K562 (cell line): ENCODE data around the gene PDE12. TPM values are rescaled to one million over a fixed set of nuclear protein-coding genes. Genes with fewer than 3 reads are reported as not detected.

Experiments used
- CBFB ChIP-seq: sonication (generic); formaldehyde crosslinking; IDR thresholded peaks from 2 replicates; pipeline ENCODE4 v1.4.0; 2020; ENCODE audit warnings: mild to moderate bottlenecking, missing genetic modification reagents
- CLOCK ChIP-seq: fragments of 250-450 bp; sonication (Bioruptor Pico); IDR thresholded peaks from 2 replicates; pipeline ENCODE4 v1.4.0; 2020; ENCODE audit warnings: mild to moderate bottlenecking, moderate library complexity, borderline replicate concordance
- PPARD ChIP-seq: fragments of 250-450 bp; sonication (Bioruptor Pico); IDR thresholded peaks from 2 replicates; pipeline ENCODE4 v1.8.0; 2022; ENCODE audit warnings: inconsistent platforms, mild to moderate bottlenecking, moderate library complexity
- RCOR1 ChIP-seq, 2 experiments: IDR thresholded peaks; 2 replicates each; pipeline ENCODE4 v1.6.1; 2012; ENCODE audit warnings: low read depth in 2 of 2, low read length in 2 of 2, borderline replicate concordance in 1 of 2, improper control_type of control experiment in 1 of 2
- SETDB1 ChIP-seq: IDR thresholded peaks from one replicate; pipeline ENCODE4 v1.6.1; 2012; ENCODE audit warnings: low read length, control low read depth, inconsistent platforms
- SP1 ChIP-seq: sonication (generic); formaldehyde crosslinking; IDR thresholded peaks from 2 replicates; pipeline ENCODE4 v1.8.1; 2022; ENCODE audit warnings: mild to moderate bottlenecking, missing genetic modification reagents
- TARDBP ChIP-seq: fragments of 450-650 bp; IDR thresholded peaks from 2 replicates; pipeline ENCODE4 v1.6.1; 2016
- TBL1XR1 ChIP-seq, 2 experiments: IDR thresholded peaks; 2 replicates each; pipeline ENCODE4 v1.6.1; 2012; ENCODE audit warnings: improper control_type of control experiment in 2 of 2, low read length in 2 of 2, mild to moderate bottlenecking in 1 of 2
- TCF15 ChIP-seq: fragments of 250-450 bp; sonication (Bioruptor Pico); IDR thresholded peaks from 2 replicates; pipeline ENCODE4 v1.8.0; 2022; ENCODE audit warnings: moderate library complexity, mild to moderate bottlenecking, inconsistent platforms
- TSHZ1 ChIP-seq: fragments of 250-450 bp; sonication (Bioruptor Pico); IDR thresholded peaks from 2 replicates; pipeline ENCODE4 v1.4.0; 2020; ENCODE audit warnings: mild to moderate bottlenecking, moderate library complexity
- ZNF3 ChIP-seq: fragments of 250-450 bp; sonication (Bioruptor Pico); IDR thresholded peaks from 2 replicates; pipeline ENCODE4 v1.5.0; 2021; ENCODE audit warnings: mild to moderate bottlenecking, moderate library complexity
- polyA plus RNA-seq, 8 experiments: library from polyadenylated mRNA; depleted of rRNA in 4 of 8; stranded (reverse) in 5 of 8; unstranded in 3 of 8; fragments of >200 nt; fragmentation: Nextera tagmentation in 2 of 8; fragmentation: Illumina TruSeq in 1 of 8; extraction: Ambion mirVana in 2 of 8; extraction: Trizol in 1 of 8; gene quantifications; 2 replicates each; pipeline versions ENCODE4 v1.2.1 to v1.2.3, GENCODE V29; 2011 to 2014; ENCODE audit warnings: inconsistent platforms in 1 of 8, missing spikeins in 1 of 8
- total RNA-seq, 7 experiments: library from RNA; depleted of rRNA in 6 of 7; stranded (reverse); fragments of >200 nt in 6 of 7; fragmentation: Illumina TruSeq in 2 of 7; extraction: Trizol in 2 of 7; gene quantifications; 2 replicates each; pipeline versions ENCODE4 v1.2.1 to v1.2.3, GENCODE V29; 2011 to 2021; ENCODE audit warnings: low replicate concordance in 1 of 7
- TF ChIP-seq, protein P1 (sequence below): fragments of 450-650 bp; IDR thresholded peaks from 2 replicates; pipeline ENCODE4 v1.6.1; 2017; ENCODE audit warnings: antibody characterized with exemption, mild to moderate bottlenecking
- TF ChIP-seq, protein P2 (sequence below): fragments of 250-450 bp; sonication (Bioruptor Pico); IDR thresholded peaks from 2 replicates; pipeline ENCODE4 v1.9.0; 2021; ENCODE audit warnings: mild to moderate bottlenecking

Gene PDE12
- total and polyA plus RNA-seq, 9 of the 15 experiments (the other 6 are each of a cell fraction or from before 2014, with no cell fraction given) = 2.1 to 20.5 (median 10.0) TPM

DNA sequence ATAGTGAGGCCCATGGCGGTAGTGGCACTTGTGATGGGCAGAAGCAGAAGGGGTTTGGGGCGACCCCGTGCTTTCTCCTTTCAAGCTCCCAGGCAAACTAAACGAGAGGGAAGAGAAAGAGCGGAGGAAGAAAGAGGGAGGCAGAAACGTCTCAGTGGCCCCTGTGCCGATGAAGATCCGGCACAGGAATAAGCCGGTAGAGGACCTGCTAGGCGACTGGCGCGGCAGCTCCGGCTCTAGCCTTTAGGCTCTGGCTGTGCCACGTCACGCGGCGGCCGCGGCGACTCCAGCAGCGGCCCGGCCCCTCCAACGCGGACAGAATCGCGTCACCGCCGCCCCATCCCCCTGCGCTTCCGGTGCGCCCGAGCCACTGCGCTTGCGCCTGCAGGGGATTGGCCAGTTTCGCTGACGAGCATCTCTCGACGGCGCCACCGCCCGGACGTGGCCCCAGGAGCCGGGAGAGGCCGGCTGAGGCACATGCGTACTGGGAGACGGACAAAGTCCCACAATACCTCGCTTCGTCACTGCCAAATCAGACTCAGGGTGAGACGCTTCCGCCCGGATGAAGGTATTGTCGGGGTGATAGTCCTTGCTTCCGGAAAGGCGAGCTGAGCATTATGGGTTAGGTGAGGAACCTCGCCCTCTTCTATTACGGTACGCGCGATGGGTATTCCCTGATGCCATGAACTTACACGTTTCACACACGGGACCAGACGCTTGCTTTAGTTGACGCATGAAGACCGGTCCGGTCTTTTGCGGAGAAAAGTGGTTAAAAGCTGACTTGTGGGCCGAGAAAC, 41.3 kb downstream of the PDE12 start, which contains the start of gene ARF4 (continued):
- TF ChIP-seq, protein P1, sequence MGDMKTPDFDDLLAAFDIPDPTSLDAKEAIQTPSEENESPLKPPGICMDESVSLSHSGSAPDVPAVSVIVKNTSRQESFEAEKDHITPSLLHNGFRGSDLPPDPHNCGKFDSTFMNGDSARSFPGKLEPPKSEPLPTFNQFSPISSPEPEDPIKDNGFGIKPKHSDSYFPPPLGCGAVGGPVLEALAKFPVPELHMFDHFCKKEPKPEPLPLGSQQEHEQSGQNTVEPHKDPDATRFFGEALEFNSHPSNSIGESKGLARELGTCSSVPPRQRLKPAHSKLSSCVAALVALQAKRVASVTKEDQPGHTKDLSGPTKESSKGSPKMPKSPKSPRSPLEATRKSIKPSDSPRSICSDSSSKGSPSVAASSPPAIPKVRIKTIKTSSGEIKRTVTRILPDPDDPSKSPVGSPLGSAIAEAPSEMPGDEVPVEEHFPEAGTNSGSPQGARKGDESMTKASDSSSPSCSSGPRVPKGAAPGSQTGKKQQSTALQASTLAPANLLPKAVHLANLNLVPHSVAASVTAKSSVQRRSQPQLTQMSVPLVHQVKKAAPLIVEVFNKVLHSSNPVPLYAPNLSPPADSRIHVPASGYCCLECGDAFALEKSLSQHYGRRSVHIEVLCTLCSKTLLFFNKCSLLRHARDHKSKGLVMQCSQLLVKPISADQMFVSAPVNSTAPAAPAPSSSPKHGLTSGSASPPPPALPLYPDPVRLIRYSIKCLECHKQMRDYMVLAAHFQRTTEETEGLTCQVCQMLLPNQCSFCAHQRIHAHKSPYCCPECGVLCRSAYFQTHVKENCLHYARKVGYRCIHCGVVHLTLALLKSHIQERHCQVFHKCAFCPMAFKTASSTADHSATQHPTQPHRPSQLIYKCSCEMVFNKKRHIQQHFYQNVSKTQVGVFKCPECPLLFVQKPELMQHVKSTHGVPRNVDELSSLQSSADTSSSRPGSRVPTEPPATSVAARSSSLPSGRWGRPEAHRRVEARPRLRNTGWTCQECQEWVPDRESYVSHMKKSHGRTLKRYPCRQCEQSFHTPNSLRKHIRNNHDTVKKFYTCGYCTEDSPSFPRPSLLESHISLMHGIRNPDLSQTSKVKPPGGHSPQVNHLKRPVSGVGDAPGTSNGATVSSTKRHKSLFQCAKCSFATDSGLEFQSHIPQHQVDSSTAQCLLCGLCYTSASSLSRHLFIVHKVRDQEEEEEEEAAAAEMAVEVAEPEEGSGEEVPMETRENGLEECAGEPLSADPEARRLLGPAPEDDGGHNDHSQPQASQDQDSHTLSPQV = no peak
- TF ChIP-seq, protein P2, sequence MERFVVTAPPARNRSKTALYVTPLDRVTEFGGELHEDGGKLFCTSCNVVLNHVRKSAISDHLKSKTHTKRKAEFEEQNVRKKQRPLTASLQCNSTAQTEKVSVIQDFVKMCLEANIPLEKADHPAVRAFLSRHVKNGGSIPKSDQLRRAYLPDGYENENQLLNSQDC (CRISPR knock-in tag) = 0 out of 2 replicates have a peak, but pooled peaks have one; percentile 47
- TF ChIP-seq TBL1XR1 (IDR thresholded peaks at IDR 0.05; ENCODE audit: low read length in 2 of 2) (no peak), SP1 (CRISPR knock-in tag) (peak; percentile 56; the same call in 1 of the 2 replicates), CLOCK (CRISPR knock-in tag) (no peak), RCOR1 (IDR thresholded peaks at IDR 0.05; ENCODE audit: borderline replicate concordance in 1 of 2, low read depth in 2 of 2, low read length in 2 of 2) (0 out of 4 replicates have a peak, but pooled peaks of 1 of the 2 experiments have one; percentile 9), PPARD (no peak), SETDB1 (no peak), TCF15 (CRISPR knock-in tag) (no peak), ZNF3 (CRISPR knock-in tag) (no peak), CBFB (0 out of 2 replicates have a peak, but pooled peaks have one; percentile 49), TSHZ1 (CRISPR knock-in tag) (no peak), TARDBP (no peak)
